GM10266 (cell line): ENCODE results near the gene CCL27.
A peak's percentile ranks its signal among the peaks of the same experiment; 100 is the strongest.

Experiments used
- DNase-seq: peaks from one replicate; pipeline ENCODE4 v3.0.0; 2012; ENCODE audit errors: extremely low spot score
- TF ChIP-seq, protein P1 (sequence below): IDR thresholded peaks from 2 replicates; pipeline ENCODE4 v1.5.1; 2012; ENCODE audit warnings: mild to moderate bottlenecking, low read depth; ENCODE audit not compliant: control insufficient read depth, insufficient read depth; ENCODE audit errors: missing control alignments

The CCL27 gene

DNA sequence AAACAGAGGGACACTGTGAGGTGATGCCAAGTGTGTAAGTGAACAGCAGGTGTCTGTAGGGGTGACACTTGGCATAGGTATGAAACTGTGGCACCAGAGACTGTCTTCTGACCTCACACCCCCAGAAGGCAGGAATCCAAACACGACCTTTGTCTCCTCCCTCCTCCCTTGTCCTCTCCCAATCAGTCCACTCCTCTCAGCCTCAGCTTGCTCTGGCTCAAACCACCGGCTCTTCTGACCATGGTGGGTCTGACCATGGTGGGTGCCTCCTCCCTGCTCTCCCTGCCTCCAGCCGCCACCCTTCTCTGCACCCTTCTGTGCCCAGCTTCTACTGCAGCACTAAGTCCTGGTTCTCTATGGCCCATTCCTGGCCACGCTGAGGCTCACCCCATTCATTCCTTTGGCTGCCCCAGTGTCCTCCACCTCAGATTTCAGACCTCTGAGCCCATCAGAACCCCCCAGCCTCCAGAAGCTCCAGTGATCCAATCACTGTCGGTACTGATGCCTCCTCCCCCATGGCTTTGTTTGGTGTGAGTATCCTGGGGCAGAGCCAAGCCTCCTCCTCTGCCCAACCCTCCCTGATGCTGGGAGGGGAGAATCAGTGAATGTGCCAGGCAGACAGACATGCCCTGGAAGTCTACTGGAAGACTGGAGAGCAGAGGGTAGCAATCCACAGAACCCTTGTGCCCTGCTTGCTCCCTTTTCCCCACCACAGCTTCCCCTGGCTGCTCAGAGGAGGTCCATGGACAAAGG lies 31.9 kb downstream of the CCL27 start:
- no peak for DNase-seq
- TF ChIP-seq, protein P1, sequence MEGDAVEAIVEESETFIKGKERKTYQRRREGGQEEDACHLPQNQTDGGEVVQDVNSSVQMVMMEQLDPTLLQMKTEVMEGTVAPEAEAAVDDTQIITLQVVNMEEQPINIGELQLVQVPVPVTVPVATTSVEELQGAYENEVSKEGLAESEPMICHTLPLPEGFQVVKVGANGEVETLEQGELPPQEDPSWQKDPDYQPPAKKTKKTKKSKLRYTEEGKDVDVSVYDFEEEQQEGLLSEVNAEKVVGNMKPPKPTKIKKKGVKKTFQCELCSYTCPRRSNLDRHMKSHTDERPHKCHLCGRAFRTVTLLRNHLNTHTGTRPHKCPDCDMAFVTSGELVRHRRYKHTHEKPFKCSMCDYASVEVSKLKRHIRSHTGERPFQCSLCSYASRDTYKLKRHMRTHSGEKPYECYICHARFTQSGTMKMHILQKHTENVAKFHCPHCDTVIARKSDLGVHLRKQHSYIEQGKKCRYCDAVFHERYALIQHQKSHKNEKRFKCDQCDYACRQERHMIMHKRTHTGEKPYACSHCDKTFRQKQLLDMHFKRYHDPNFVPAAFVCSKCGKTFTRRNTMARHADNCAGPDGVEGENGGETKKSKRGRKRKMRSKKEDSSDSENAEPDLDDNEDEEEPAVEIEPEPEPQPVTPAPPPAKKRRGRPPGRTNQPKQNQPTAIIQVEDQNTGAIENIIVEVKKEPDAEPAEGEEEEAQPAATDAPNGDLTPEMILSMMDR, result no peak

DNA sequence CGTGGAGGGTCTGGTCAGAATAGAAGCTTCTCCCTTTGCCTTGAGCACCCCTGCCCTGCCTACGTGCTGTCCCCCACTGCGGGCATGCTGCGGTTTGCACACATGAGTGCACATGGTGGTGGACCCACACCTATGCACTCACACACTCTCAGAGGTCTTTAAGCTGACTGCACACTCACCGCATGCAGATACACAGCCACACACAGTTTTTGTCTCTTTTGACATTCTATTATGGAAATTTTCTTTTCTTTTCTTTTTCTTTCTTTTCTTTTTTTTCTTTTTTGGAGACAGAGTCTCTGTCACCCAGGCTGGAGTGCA lies 33.0 kb downstream of the CCL27 start:
- TF ChIP-seq, protein P1, result no peak
- no peak for DNase-seq

DNA sequence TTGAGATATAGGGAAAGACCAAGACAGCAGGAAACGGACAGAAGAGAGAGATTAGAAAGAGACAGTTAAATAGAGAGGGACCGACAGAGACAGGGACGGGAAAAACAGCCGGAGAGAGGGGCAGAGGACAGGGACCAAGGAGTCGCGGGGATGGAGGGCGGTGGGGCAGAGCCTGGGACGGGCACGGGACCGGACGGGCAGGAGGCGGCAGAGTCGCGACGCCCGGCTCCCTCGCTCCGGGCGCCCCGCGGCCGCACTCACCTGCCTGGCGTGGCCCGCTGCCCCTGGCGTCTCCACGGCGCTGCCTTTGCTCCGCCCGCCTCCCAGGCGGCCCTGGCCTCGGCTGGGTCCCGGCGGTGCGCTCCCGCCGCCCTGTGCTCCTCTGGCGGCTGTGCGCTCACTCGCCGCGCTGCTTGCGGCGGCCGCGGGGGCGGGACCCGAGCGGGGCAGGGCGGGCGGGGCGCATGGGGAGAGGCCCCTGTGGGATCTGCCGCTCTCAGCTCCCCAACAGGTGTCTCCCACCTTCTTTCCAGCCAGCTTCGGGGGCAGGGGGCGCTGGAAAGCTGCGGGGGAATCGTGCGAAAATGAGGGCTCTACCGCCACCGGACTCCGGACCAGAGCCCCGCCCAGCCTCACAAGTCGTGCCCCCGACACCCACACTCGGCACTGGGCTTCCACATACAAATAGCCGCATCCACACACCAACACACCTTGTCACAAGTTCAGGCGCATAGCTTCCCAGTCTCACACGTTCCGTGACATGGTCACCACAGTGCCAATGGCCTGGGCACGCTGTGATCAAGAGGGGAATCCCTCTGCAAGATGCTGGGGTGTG lies 33.6 kb downstream of the CCL27 start, which contains the start of gene ARID3C:
ARID3C (minus strand) TSS at position 411 of the 835 bp plus-strand sequence. CDS start 1,052 bp downstream, outside the sequence.
- peak; percentile 64 for DNase-seq
- TF ChIP-seq, protein P1, result no peak

DNA sequence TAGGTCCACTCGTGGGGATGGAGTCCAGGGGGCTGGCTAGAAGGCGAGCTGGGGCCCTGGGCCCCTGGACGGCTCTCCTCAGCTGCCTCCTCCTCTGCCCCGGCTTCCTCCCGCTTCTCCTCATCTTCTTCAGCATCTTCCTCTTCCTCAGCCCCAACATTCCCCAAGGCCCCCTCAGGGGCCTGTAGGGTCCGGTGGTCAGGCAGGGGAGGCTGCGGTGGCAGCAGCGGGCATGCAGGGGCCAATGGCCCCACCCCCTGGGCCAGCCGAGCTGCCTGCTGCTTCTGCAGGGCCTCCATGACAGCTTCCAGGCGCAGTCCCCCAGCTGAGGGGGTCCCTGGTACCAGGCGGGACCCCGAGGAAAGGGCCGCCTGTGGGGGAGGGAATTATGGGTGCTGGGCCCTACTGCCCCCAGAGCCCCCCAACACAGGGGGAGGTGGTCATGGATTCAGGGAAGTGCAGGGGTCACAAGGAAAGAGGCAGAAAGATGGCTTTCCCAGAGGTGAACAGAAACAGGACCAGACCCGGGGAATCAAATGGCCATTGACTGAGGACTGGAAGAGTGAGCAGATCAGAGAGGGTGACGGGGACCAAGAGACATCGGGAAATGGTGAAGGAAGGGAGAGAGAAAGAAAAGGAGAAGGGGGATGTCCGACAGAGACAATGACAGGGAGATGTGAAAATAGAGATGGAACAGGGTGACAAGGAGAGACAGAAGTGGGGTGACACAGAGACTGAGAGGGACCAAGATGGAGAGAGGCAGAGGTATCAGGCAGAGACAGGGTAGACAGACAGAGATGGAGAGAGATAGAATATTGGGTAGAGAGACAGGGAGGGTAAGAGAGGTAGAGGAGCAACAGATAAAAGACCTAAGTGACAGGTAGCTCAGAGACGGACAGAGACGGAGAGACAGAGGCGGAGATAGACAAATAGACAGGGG lies 34.5 kb downstream of the CCL27 start:
- TF ChIP-seq, protein P1, result no peak
- DNase-seq, result no peak

DNA sequence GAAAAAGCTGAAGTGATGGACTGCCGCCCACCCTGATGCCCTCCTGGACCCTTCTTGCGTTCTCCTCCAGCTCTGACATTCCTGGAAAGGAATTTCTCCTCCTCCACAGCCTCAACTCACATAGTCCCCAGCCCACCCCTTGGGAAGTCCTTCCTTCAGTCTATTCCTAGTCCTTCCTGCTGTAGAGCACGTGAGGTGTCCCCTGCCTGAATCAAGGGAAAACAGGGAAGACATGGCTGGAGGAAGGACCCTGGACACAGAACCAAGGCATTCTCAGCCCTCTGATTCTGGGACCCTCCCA lies 37.3 kb downstream of the CCL27 start:
- DNase-seq, result no peak
- TF ChIP-seq, protein P1, result no peak

DNA sequence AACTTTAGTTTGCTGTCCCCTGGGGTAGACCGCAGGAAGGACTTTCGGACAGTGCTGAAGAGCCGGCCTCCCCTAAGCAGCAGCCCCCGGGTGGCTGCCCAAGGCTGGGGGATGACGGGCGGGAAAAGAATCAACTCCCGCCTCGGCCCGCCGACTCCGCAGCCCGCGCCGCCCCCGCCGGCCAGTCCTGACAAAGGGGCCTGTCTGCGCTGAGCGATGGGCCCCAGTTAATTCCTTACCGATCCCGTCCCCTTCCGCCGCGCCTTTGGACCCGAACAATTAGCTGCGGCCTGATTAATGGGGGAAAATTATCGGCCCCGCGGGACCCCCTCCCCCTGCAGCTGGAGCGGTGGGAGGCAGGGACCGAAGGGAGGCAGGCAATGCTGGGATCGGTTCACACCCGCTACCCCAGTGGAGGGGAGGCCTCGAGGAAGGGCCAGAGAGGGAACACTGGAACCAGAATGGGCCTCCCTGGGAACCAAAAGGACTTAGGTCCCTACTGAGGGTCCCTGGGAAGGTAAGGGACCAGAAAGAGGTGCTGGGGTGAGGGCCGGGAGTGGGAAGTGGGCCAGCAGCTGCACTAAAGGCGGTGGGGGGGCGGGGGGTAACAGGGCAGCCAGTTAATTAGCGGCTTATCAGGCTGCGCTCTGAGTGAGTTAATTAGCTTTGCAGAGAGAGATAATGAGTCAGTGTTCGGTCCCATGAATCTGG lies 37.8 kb downstream of the CCL27 start:
- TF ChIP-seq, protein P1, result no peak
- DNase-seq, result no peak
